T-helper 1 cell treated with Interleukin-12 subunit alpha and Interleukin-12 subunit beta and Interleukin-4 antibody, amounts not matched to agents 30 μg/mL and 1 μg/mL, for 36 hours (primary cell): ENCODE data around the gene ANKRD6.

ENCODE experiments used
- H3K27ac Mint-ChIP-seq: one replicate; pipeline ENCODE4 v1.8.0; 2021; ENCODE audit warnings: mild to moderate bottlenecking, mixed read lengths
- H3K27me3 Mint-ChIP-seq: one replicate; pipeline ENCODE4 v1.8.0; 2021; ENCODE audit warnings: low read depth, mixed read lengths
- H3K36me3 Mint-ChIP-seq: one replicate; pipeline ENCODE4 v1.8.0; 2021; ENCODE audit warnings: low read depth, mixed read lengths
- H3K4me1 Mint-ChIP-seq: one replicate; pipeline ENCODE4 v1.8.0; 2021; ENCODE audit warnings: low read depth, mixed read lengths
- H3K4me3 Mint-ChIP-seq: one replicate; pipeline ENCODE4 v1.8.0; 2021; ENCODE audit warnings: mild to moderate bottlenecking, moderate library complexity, mixed read lengths
- H3K9me3 Mint-ChIP-seq: one replicate; pipeline ENCODE4 v1.8.0; 2021; ENCODE audit warnings: mixed read lengths

ANKRD6 gene

DNA sequence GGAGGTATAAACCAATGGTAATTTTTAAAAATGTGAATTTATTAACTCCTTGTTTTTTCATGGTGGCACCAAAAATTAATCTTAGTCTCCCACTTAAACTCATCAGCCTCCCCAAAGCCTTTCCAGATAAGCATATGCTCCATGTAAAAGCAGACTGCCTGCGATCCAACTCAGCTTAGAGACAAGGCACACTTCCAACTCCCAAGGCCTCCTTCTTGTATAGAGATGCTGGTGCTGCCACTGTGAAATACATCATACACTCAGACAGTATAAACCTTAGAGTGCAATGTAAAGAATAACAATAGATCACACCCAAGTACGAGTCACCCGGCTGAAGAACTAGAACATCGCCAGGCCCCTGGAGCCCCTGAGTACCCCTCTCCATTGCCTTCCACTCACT, 2.0 kb downstream of the ANKRD6 start:
- Mint-ChIP-seq H3K27me3 (peaks cover 48% of the 10 kb centered on the region), H3K4me3 (no peak overlapping the region), H3K36me3 (peaks cover 1% of the 10 kb centered on the region), H3K27ac (no peak overlapping the region), H3K9me3 (no peaks in the 10 kb centered on the region), H3K4me1 (peaks cover 16% of the 10 kb centered on the region)

DNA sequence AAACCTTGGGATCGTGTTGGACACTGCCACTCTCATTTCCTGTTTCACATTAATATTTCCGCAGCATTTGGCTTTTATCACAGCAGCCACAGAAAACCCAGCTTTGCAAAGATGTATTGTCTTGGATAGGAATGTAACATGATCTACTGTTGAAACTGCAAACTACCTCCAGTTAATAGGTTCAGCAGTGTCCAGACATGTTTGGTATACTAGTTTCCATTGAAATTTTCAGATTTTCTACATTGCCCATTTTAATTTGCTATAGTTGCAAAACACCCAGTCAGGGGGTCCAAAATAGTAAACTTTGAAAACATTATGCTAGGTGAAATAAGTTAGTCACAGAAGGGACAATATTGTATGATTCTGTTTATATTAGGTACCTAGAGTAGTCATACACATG, 3.3 kb downstream of the ANKRD6 start:
- H3K27me3 Mint-ChIP-seq: peaks cover 40% of the 10 kb centered on the region
- H3K27ac Mint-ChIP-seq: no peak overlapping the region
- peaks cover 1% of the 10 kb centered on the region for H3K36me3 Mint-ChIP-seq
- peaks cover 16% of the 10 kb centered on the region for H3K4me1 Mint-ChIP-seq
- H3K4me3 Mint-ChIP-seq: no peak overlapping the region
- H3K9me3 Mint-ChIP-seq: no peaks in the 10 kb centered on the region

DNA sequence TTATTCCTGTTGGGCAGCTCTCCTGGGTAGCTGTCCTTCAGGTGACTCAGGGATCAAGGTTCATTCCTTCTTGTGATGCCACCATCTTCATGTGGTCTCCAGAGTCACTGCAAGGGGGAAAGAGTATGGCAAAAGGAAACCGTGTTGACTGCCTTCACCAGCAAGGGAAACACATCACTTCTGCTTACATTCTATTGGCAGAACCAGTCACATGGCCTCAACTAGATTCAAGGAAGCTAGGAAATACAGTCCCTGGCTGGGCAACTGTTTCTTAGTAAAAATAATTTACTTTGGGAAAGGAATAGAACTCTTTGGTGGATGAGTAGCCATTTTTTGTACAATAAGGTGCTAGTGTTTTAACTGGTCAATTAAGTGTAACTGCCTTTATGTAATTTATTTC, 5.3 kb downstream of the ANKRD6 start:
- H3K4me1 Mint-ChIP-seq: peaks cover 11% of the 10 kb centered on the region
- H3K4me3 Mint-ChIP-seq: no peak overlapping the region
- no peak overlapping the region for H3K27ac Mint-ChIP-seq
- peaks cover 36% of the 10 kb centered on the region for H3K27me3 Mint-ChIP-seq
- H3K9me3 Mint-ChIP-seq: no peaks in the 10 kb centered on the region
- peaks cover 1% of the 10 kb centered on the region for H3K36me3 Mint-ChIP-seq

DNA sequence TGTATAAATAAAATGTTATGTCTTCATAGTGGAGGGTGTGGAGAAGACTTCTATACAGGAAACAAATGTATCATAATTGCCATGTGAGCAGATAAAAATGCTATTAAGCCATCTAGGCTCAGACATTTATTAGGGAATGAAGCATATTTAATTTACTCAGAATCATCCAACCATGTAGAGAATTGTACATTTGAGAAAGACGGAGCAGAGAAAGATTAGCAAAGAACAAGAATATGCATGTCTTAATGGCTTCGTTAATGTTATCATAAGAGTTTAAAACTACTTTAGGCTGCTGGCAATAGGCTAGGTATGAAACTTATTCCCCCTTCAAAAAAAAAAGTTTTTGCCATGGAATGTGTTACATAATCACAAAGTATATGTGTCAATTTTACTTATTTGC, 6.1 kb downstream of the ANKRD6 start:
- Mint-ChIP-seq H3K36me3 (peaks cover 1% of the 10 kb centered on the region), H3K9me3 (no peaks in the 10 kb centered on the region), H3K27ac (no peak overlapping the region), H3K27me3 (peaks cover 34% of the 10 kb centered on the region), H3K4me1 (peaks cover 7% of the 10 kb centered on the region), H3K4me3 (no peak overlapping the region)

DNA sequence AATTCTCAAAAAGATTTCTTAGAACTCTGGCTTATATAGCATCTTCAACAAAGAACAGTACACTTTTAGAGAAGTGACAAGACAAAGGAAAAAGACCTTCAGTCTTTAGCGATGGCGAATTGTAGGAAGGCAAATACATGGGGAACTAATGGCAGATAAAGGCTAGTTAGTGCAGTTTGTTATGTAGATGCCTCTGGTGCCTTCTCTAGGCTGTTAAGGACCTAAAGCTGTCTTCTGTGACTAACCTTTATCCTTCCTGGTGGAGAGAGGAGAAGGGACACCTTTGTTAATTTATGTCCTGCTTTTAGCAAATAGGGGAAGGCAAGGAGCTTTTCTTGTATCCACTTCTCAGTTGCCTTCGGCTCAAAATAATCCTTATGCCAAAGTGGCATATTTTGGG, 7.2 kb downstream of the ANKRD6 start:
- H3K27me3 Mint-ChIP-seq: peaks cover 27% of the 10 kb centered on the region
- H3K4me1 Mint-ChIP-seq: peaks cover 2% of the 10 kb centered on the region
- peaks cover 1% of the 10 kb centered on the region for H3K36me3 Mint-ChIP-seq
- H3K27ac Mint-ChIP-seq: no peak overlapping the region
- H3K9me3 Mint-ChIP-seq: no peaks in the 10 kb centered on the region
- H3K4me3 Mint-ChIP-seq: no peak overlapping the region

DNA sequence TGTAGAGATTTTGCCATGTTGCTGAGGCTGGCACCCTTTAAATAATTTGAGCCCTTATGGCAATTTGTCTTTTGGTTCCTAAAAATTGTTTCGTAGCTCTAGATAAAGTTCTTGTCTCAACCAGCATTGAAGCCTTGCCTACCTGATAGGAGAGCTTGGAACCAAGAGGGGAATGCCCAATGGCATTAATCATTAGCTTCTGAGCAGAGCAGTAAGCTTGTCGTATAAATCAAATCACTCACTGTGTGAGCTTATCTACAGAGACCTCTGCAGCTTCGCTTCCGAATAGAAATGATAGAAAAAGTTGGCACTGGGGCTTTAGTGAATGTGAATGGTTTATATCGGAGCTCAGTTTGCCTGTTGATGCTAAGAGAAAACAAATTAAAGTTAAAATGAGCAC, 10.7 kb downstream of the ANKRD6 start:
- Mint-ChIP-seq H3K27me3 (peaks cover 14% of the 10 kb centered on the region), H3K4me1 (no peaks in the 10 kb centered on the region), H3K9me3 (no peaks in the 10 kb centered on the region), H3K27ac (no peak overlapping the region), H3K4me3 (no peak overlapping the region), H3K36me3 (no peaks in the 10 kb centered on the region)

DNA sequence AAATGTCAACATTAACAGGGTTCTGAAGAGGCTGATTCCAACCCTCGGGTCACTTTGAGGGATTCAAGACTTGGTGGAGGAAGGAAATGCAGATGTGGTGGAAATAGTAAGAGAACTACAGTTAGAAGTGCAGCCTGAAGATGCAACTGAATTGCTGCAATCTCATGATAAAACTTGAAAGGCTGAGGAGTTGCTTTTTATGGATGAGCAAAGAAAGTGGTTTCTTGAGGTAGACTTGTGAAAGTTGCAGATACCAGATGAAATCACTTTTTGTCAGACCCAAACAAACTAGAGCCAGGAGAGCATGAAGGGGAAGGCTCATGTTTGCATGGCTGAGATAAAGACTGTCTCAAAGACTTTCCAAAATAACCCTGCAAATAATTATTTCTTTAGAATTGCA, 16.2 kb downstream of the ANKRD6 start:
- Mint-ChIP-seq H3K36me3 (no peaks in the 10 kb centered on the region), H3K27ac (no peak overlapping the region), H3K4me3 (no peak overlapping the region), H3K9me3 (no peaks in the 10 kb centered on the region), H3K27me3 (peaks cover 9% of the 10 kb centered on the region), H3K4me1 (no peaks in the 10 kb centered on the region)

DNA sequence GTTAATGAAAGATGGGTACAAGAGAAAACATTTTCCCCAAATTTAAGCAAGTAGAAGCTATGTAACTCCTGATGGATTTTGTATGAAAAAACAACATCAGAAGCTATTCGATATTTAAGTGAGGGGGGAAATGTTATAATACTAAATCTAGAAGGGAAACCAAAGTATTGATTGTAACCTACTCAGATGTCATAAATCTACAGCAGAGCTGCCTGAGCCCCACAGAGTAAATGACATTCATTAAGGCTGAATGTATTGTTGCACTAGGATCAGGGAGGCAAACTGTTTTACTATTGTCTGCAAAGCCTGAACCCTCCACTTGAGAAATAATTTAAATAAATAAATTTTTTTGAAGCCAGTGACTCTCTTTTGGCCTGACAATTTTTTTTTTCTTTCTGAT, 19.3 kb downstream of the ANKRD6 start:
- no peaks in the 10 kb centered on the region for H3K4me1 Mint-ChIP-seq

DNA sequence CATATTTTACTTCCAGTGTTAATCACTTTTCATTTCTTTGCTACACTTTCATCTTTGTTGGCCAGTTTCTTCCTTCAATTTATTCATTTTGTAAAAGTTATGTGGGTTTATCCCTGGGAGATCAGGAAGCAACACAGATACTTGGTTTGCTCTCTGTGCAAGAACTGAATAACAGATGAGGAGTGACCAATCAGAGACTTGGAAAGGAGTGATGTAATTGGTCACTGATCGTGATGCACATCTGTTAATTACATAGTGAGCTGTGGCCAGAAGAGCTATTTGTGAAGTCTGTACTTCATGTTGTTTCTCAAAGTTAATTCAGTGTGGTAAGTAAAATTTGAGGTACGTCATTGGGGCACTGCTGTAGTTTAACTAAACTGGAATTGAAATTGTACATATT, 21.3 kb downstream of the ANKRD6 start:
- Mint-ChIP-seq H3K27me3 (peaks cover 3% of the 10 kb centered on the region), H3K4me3 (no peak overlapping the region), H3K9me3 (no peaks in the 10 kb centered on the region), H3K36me3 (no peaks in the 10 kb centered on the region), H3K4me1 (no peaks in the 10 kb centered on the region), H3K27ac (no peak overlapping the region)

More for the DNA sequence above, 19.3 kb downstream of the ANKRD6 start:
- Mint-ChIP-seq H3K9me3 (no peaks in the 10 kb centered on the region), H3K36me3 (no peaks in the 10 kb centered on the region), H3K27me3 (peaks cover 8% of the 10 kb centered on the region), H3K4me3 (no peak overlapping the region), H3K27ac (no peak overlapping the region)

DNA sequence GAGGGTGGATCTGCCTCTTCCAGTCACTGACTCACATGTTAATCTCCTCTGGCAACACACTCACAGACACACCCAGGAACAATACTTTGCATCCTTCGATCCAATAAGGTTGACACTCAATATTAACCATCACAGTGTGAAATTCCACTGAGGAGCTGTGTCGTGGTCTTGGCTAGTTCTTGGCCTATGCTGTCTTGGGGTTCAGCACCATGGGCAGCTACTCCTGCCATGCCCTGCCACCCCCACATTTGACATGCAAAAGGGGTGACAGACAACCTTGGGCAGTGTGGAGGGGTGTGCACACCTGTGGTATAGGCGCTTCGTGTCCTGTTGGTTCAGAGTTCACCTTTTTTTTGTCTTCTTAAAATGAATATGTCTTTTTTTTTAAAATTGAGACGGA, 25.8 kb downstream of the ANKRD6 start:
- H3K27me3 Mint-ChIP-seq: peaks cover 3% of the 10 kb centered on the region
- H3K4me3 Mint-ChIP-seq: no peak overlapping the region
- H3K9me3 Mint-ChIP-seq: no peaks in the 10 kb centered on the region
- no peaks in the 10 kb centered on the region for H3K4me1 Mint-ChIP-seq
- no peaks in the 10 kb centered on the region for H3K36me3 Mint-ChIP-seq
- no peak overlapping the region for H3K27ac Mint-ChIP-seq

DNA sequence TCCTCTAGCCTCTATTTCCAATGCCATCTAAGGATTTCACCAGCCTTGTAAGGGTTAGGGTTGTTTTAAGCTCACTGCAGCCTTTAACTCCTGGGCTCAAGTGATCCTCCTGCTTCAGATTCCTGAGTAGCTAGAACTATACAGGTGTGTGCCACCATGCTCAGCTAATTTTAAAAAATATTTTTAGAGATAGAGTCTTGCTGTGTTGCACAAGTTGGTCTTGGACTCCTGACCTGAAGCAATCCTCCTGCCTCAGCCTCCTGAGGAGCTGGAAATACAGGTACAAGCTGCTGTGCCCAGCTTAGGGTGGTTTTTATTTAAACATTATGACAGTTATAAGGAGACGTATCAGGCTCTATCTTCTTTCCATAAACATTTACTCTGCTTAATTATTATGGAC, 26.5 kb downstream of the ANKRD6 start:
- Mint-ChIP-seq H3K4me1 (no peaks in the 10 kb centered on the region), H3K9me3 (no peaks in the 10 kb centered on the region), H3K36me3 (no peaks in the 10 kb centered on the region), H3K27ac (no peak overlapping the region), H3K27me3 (peaks cover under 1% of the 10 kb centered on the region), H3K4me3 (no peak overlapping the region)

DNA sequence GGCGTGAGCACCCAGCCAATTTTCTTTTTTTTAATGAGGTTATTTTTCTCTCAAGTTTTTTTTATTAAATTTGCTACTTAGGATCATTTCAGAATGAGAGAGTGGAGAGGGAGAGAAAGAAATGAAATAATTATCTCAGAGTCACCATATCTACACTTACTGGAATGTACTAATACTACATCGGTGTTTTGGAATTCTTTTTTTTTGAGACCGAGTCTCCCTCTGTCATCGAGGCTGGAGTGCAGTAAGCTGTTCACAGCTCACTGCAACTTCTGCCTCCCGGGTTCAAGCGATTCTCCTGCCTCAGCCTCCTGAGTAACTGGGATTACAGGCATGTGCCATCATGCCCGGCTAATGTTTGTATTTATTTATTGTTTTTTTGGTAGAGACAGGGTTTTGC, 27.8 kb downstream of the ANKRD6 start:
- Mint-ChIP-seq H3K4me1 (no peaks in the 10 kb centered on the region), H3K4me3 (no peak overlapping the region)

DNA sequence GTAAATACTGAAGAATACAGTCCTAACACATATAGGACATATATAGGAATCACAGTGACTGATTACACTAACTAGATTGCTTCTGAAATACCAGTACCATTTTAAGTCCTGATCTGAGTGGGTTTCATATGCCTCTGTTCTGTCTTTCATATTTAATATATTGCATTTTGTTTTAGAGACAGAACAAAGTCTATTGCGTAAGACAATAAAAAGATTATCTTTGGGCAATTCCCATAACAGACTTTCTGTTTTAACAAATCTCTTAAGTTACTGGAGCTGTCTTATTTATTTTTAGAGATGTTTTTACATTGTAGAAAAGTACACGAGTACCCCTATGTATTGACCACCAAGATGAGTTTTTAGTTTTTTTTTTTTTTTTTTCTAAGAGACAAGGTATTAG, 29.6 kb downstream of the ANKRD6 start:
- H3K27me3 Mint-ChIP-seq: peaks cover 7% of the 10 kb centered on the region
- no peak overlapping the region for H3K4me3 Mint-ChIP-seq
- H3K27ac Mint-ChIP-seq: no peak overlapping the region
- H3K9me3 Mint-ChIP-seq: no peaks in the 10 kb centered on the region
- no peaks in the 10 kb centered on the region for H3K4me1 Mint-ChIP-seq
- H3K36me3 Mint-ChIP-seq: no peaks in the 10 kb centered on the region

More for the DNA sequence above, 27.8 kb downstream of the ANKRD6 start:
- no peak overlapping the region for H3K27ac Mint-ChIP-seq
- H3K36me3 Mint-ChIP-seq: no peaks in the 10 kb centered on the region
- peaks cover 3% of the 10 kb centered on the region for H3K27me3 Mint-ChIP-seq
- H3K9me3 Mint-ChIP-seq: no peaks in the 10 kb centered on the region

DNA sequence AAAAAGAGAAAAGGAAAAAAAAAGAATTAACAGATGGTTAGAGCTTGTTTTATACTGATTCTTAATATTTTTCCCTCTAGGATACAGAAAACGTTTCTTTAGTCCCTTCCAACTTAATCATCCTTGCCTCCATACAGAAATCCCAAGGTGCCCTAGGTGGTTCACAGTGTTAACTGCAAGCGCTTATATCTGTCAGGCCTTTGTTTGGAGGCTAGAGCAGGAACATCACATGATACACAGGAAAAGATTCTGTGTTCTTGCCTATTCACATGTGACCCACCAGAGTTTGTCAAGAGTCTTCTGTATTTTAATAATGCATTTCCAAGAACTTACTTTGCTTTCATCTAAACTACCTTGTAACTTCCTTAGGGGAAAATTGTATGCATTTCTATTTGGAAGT, 31.3 kb downstream of the ANKRD6 start:
- no peaks in the 10 kb centered on the region for H3K9me3 Mint-ChIP-seq
- H3K36me3 Mint-ChIP-seq: no peaks in the 10 kb centered on the region
- H3K4me3 Mint-ChIP-seq: no peak overlapping the region
- no peaks in the 10 kb centered on the region for H3K4me1 Mint-ChIP-seq
- H3K27me3 Mint-ChIP-seq: peaks cover 14% of the 10 kb centered on the region
- no peak overlapping the region for H3K27ac Mint-ChIP-seq

DNA sequence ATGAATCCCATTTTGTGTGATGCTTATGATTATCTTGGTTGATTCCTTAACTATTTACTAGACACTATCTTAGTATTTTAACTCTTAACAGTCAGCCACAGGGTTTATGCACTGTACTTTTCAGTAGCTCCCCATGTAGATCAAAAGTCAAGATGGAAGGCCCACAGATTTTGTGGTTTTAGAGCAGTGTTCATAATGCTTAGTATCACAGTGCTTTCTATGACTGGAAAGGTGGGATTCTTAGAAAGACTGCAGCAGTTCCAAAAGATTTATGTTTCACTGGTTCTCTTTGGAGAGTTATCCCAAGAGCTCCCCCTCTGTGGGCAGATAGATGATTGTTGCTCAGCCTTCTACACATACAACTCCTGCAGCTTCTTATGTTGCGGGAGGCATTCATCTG, 34.5 kb downstream of the ANKRD6 start:
- no peaks in the 10 kb centered on the region for H3K4me1 Mint-ChIP-seq
- no peak overlapping the region for H3K4me3 Mint-ChIP-seq
- H3K27me3 Mint-ChIP-seq: peaks cover 27% of the 10 kb centered on the region
- H3K36me3 Mint-ChIP-seq: no peaks in the 10 kb centered on the region
- no peaks in the 10 kb centered on the region for H3K9me3 Mint-ChIP-seq
- no peak overlapping the region for H3K27ac Mint-ChIP-seq

DNA sequence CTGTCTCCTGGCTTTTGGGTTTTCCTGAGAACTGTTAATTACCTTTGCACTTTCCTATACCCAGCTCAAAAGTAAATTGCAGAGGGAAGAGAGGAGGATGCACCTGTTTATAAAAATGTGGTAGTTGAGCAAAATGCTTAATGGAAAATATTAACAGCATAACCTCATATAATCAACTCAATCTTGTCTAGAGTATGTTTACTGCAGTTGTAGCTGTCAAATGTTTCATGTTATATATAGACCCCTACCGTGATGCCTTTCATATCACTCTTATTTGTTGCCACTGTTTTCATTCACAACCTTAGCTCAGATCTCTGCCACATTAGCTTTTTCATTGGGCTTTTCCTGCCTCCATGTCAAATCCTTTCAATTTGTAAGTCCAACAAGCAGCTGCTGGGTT, 36.0 kb downstream of the ANKRD6 start:
- H3K9me3 Mint-ChIP-seq: no peaks in the 10 kb centered on the region
- H3K27ac Mint-ChIP-seq: no peak overlapping the region
- peaks cover 3% of the 10 kb centered on the region for H3K4me1 Mint-ChIP-seq
- H3K4me3 Mint-ChIP-seq: no peak overlapping the region
- H3K36me3 Mint-ChIP-seq: no peaks in the 10 kb centered on the region
- H3K27me3 Mint-ChIP-seq: peaks cover 27% of the 10 kb centered on the region
